H1 (cell line): Measurements from ENCODE around the gene PRKAB1.

Experiments used
- JUND ChIP-seq: IDR thresholded peaks from 2 replicates; pipeline ENCODE4 v1.6.1; 2011; ENCODE audit warnings: mild to moderate bottlenecking, improper control_type of control experiment, low read length
- SIN3A ChIP-seq, 2 experiments: IDR thresholded peaks in 1 of 2; conservative IDR thresholded peaks in 1 of 2; 2 replicates each; pipeline ENCODE4 v1.6.1; 2011 to 2012; ENCODE audit warnings: low read length in 2 of 2, improper control_type of control experiment in 1 of 2, low read depth in 1 of 2, mild to moderate bottlenecking in 1 of 2
- YY1 ChIP-seq: IDR thresholded peaks from 2 replicates; pipeline ENCODE4 v1.6.1; 2011; ENCODE audit warnings: low read depth, mild to moderate bottlenecking, low read length
- TF ChIP-seq, protein P1 (sequence below), 3 experiments: IDR thresholded peaks; 1 replicate in 2 of 3; 2 replicates in 1 of 3; pipeline versions ENCODE4 v1.5.1 to v1.6.1; 2011; ENCODE audit warnings: low read length in 3 of 3, mild to moderate bottlenecking in 3 of 3, inconsistent platforms in 2 of 3, low read depth in 1 of 3, moderate library complexity in 1 of 3; ENCODE audit not compliant: insufficient read depth in 1 of 3; ENCODE audit errors: control extremely low read depth in 1 of 3

GRCh38 chr12:119685375-119685774, 17.4 kb downstream of the PRKAB1 start:
- TF ChIP-seq, protein P1, sequence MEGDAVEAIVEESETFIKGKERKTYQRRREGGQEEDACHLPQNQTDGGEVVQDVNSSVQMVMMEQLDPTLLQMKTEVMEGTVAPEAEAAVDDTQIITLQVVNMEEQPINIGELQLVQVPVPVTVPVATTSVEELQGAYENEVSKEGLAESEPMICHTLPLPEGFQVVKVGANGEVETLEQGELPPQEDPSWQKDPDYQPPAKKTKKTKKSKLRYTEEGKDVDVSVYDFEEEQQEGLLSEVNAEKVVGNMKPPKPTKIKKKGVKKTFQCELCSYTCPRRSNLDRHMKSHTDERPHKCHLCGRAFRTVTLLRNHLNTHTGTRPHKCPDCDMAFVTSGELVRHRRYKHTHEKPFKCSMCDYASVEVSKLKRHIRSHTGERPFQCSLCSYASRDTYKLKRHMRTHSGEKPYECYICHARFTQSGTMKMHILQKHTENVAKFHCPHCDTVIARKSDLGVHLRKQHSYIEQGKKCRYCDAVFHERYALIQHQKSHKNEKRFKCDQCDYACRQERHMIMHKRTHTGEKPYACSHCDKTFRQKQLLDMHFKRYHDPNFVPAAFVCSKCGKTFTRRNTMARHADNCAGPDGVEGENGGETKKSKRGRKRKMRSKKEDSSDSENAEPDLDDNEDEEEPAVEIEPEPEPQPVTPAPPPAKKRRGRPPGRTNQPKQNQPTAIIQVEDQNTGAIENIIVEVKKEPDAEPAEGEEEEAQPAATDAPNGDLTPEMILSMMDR (IDR thresholded peaks at IDR 0.05; ENCODE audit: control extremely low read depth in 1 of 3, insufficient read depth in 1 of 3, low read depth in 1 of 3, low read length in 3 of 3), result no peak
- TF ChIP-seq SIN3A (conservative IDR thresholded peaks at IDR 0.05 in 1 of 2, IDR thresholded peaks at IDR 0.05 in 1 of 2; ENCODE audit: low read depth in 1 of 2, low read length in 2 of 2) (no peak), YY1 (no peak), JUND (no peak)
